ENCODE results near the gene TMEM229B. TPM values are rescaled to one million over a fixed set of nuclear protein-coding genes. Genes with fewer than 3 reads are reported as not detected.

The TMEM229B gene
- total RNA-seq, 2 experiments from 2014 or later: 3.9 to 11.7 TPM

- Histone ChIP-seq H4K20me1 (ENCODE audit: insufficient read depth, low read length) (no peaks in the 10 kb centered on the region; the same call in 1 of the 2 replicates), H3K79me2 (ENCODE audit: insufficient read depth, low read depth, low read length) (no peaks in the 10 kb centered on the region), H3K36me3 (ENCODE audit: insufficient read depth, low read length) (no peaks in the 10 kb centered on the region), H3K4me3 (ENCODE audit: low read depth, low read length, poor library complexity, severe bottlenecking) (no peak overlapping the region), H3K4me2 (ENCODE audit: low read length) (no peak overlapping the region), H3K4me1 (ENCODE audit: insufficient read depth, low read length, poor library complexity, severe bottlenecking) (no peaks in the 10 kb centered on the region), H3K9me2 (ENCODE audit: insufficient read depth, low read length) (no peaks in the 10 kb centered on the region), H3K27ac (ENCODE audit: low read depth, low read length, poor library complexity, severe bottlenecking) (no peak overlapping the region), H2AFZ (ENCODE audit: low read length) (no peak overlapping the region), H3K9me3 (ENCODE audit: low read length) (no peaks in the 10 kb centered on the region)
- CTCF ChIA-PET (ENCODE audit: unreplicated experiment): interaction anchor here (0.8 to 1.1 kb wide), 2 partner anchors 10 to 143 kb away, joined by 3 read pairs; no protein-coding TSS in a partner anchor
- intact Hi-C loops (cut with micrococcal nuclease; ENCODE audit: unreplicated experiment): loop anchor here (10.0 kb wide), 1 partner anchor 177 kb away; the partner anchor contains the start of gene RDH12
- TF ChIP-seq EZH2phosphoT487 (IDR thresholded peaks at IDR 0.05; ENCODE audit: borderline replicate concordance, low read depth, low read length) (no peak), CTCF (conservative IDR thresholded peaks at IDR 0.05; ENCODE audit: low read length) (no peak)
- no peak for DNase-seq (ENCODE audit: low spot score)
- POLR2A ChIA-PET: interaction anchor here (0.6 to 1.1 kb wide), 2 partner anchors 40 to 58 kb away, joined by 3 read pairs; no protein-coding TSS in a partner anchor
- BruUV-seq (replicated peaks): no TSS peak
Observed at GRCh38 chr14:67528276-67528675, 39.8 kb upstream of the TMEM229B start.

GRCh38 chr14:67527756-67528155 lies 39.2 kb upstream of the TMEM229B start:
- H3K4me1 ChIP-seq (ENCODE audit: insufficient read depth, low read length, poor library complexity, severe bottlenecking): no peaks in the 10 kb centered on the region
- no peak overlapping the region for H3K27ac ChIP-seq (ENCODE audit: low read depth, low read length, poor library complexity, severe bottlenecking)
- intact Hi-C loops (cut with micrococcal nuclease; ENCODE audit: unreplicated experiment): loop anchor here (2.0 to 10.0 kb wide), 2 partner anchors 43 to 177 kb away; partner anchors contain the start of gene RDH12
- H3K4me3 ChIP-seq (ENCODE audit: low read depth, low read length, poor library complexity, severe bottlenecking): no peak overlapping the region
- H3K36me3 ChIP-seq (ENCODE audit: insufficient read depth, low read length): no peaks in the 10 kb centered on the region
- no TSS peak for BruUV-seq (replicated peaks)
- no peaks in the 10 kb centered on the region for H3K79me2 ChIP-seq (ENCODE audit: insufficient read depth, low read depth, low read length)
- no peak for TF ChIP-seq EZH2phosphoT487 (IDR thresholded peaks at IDR 0.05; ENCODE audit: borderline replicate concordance, low read depth, low read length)
- H3K9me3 ChIP-seq (ENCODE audit: low read length): no peaks in the 10 kb centered on the region
- ChIA-PET CTCF (ENCODE audit: unreplicated experiment) (interaction anchor here (0.8 to 1.1 kb wide), 2 partner anchors 11 to 144 kb away, joined by 3 read pairs; no protein-coding TSS in a partner anchor), POLR2A (interaction anchor here (0.6 kb wide), 1 partner anchor 58 kb away, joined by 3 read pairs; no protein-coding TSS in a partner anchor)
- H3K9me2 ChIP-seq (ENCODE audit: insufficient read depth, low read length): no peaks in the 10 kb centered on the region
- DNase-seq (ENCODE audit: low spot score): no peak
- H4K20me1 ChIP-seq (ENCODE audit: insufficient read depth, low read length): no peaks in the 10 kb centered on the region; the same call in 1 of the 2 replicates
- no peak overlapping the region for H3K4me2 ChIP-seq (ENCODE audit: low read length)
- H2AFZ ChIP-seq (ENCODE audit: low read length): no peak overlapping the region

- intact Hi-C loops (cut with micrococcal nuclease; ENCODE audit: unreplicated experiment): loop anchor here (1.0 to 10.0 kb wide), 3 partner anchors 44 to 178 kb away; partner anchors contain the start of gene RDH12
Observed at GRCh38 chr14:67526676-67527459, 38.3 kb upstream of the TMEM229B start.

More at GRCh38 chr14:67526676-67527459, 38.3 kb upstream of the TMEM229B start:
- Histone ChIP-seq H2AFZ (ENCODE audit: low read length) (no peak overlapping the region), H3K36me3 (ENCODE audit: insufficient read depth, low read length) (no peaks in the 10 kb centered on the region), H3K79me2 (ENCODE audit: insufficient read depth, low read depth, low read length) (no peaks in the 10 kb centered on the region), H3K4me2 (ENCODE audit: low read length) (no peak overlapping the region), H3K9me2 (ENCODE audit: insufficient read depth, low read length) (no peaks in the 10 kb centered on the region), H3K27ac (ENCODE audit: low read depth, low read length, poor library complexity, severe bottlenecking) (no peak overlapping the region), H3K9me3 (ENCODE audit: low read length) (no peaks in the 10 kb centered on the region), H4K20me1 (ENCODE audit: insufficient read depth, low read length) (no peaks in the 10 kb centered on the region; the same call in 1 of the 2 replicates), H3K4me1 (ENCODE audit: insufficient read depth, low read length, poor library complexity, severe bottlenecking) (no peaks in the 10 kb centered on the region), H3K4me3 (ENCODE audit: low read depth, low read length, poor library complexity, severe bottlenecking) (no peak overlapping the region)
- POLR2A ChIA-PET: interaction anchor here (0.5 to 1.5 kb wide), 3 partner anchors 14 to 62 kb away, joined by 3 to 6 read pairs (median 5); no protein-coding TSS in a partner anchor
- CTCF ChIA-PET (ENCODE audit: unreplicated experiment): interaction anchor here (0.7 to 1.4 kb wide), 6 partner anchors 9 to 178 kb away, joined by 3 to 7 read pairs (median 4); no protein-coding TSS in a partner anchor
- DNase-seq (ENCODE audit: low spot score): peak; percentile 53
- TF ChIP-seq EZH2phosphoT487 (IDR thresholded peaks at IDR 0.05; ENCODE audit: borderline replicate concordance, low read depth, low read length): no peak
- peak; percentile 95 for TF ChIP-seq CTCF (conservative IDR thresholded peaks at IDR 0.05; ENCODE audit: low read length)
- no TSS peak for BruUV-seq (replicated peaks)

All from OCI-LY7 (cell line).